A549 (cell line): ENCODE results near the gene PHOX2A.

Experiments
- CEBPB ChIP-seq, 2 experiments: fragments of >200 bp in 1 of 2; sonication (Bioruptor Twin) in 1 of 2; formaldehyde crosslinking in 1 of 2; IDR thresholded peaks; 2 replicates each; pipeline ENCODE4 v1.6.1; 2012 to 2016
- CTCF ChIP-seq: fragments of >200 bp; sonication (Bioruptor Twin); formaldehyde crosslinking; IDR thresholded peaks from 3 replicates; pipeline ENCODE4 v1.5.1; 2016
- ELK1 ChIP-seq: fragments of 150-350 bp; IDR thresholded peaks from 2 replicates; pipeline ENCODE4 v1.6.1; 2014; ENCODE audit warnings: low read depth, mild to moderate bottlenecking, low read length
- KDM1A ChIP-seq: fragments of 200-600 bp; sonication (generic); IDR thresholded peaks from 2 replicates; pipeline ENCODE4 v1.6.1; 2016; ENCODE audit warnings: low read depth, mild to moderate bottlenecking
- MAFK ChIP-seq: fragments of 450-650 bp; IDR thresholded peaks from 2 replicates; pipeline ENCODE4 v1.6.1; 2014; ENCODE audit not compliant: partially characterized antibody
- NFE2L2 ChIP-seq: fragments of 150-350 bp; conservative IDR thresholded peaks from 2 replicates; pipeline ENCODE4 v1.6.1; 2014; ENCODE audit warnings: low read length
- POLR2A ChIP-seq: IDR thresholded peaks from 2 replicates; pipeline ENCODE4 v1.6.1; 2012; ENCODE audit warnings: mild to moderate bottlenecking, low read length
- SMC3 ChIP-seq: fragments of >200 bp; sonication (Bioruptor Twin); formaldehyde crosslinking; IDR thresholded peaks from 3 replicates; pipeline ENCODE4 v1.6.1; 2018; ENCODE audit warnings: inconsistent platforms
- TP53 ChIP-seq: fragments of 250-450 bp; sonication (Bioruptor Pico); IDR thresholded peaks from 2 replicates; pipeline ENCODE4 v1.5.0; 2021; ENCODE audit warnings: mild to moderate bottlenecking, moderate library complexity
- ZFP36 ChIP-seq: fragments of 450-650 bp; IDR thresholded peaks from 2 replicates; pipeline ENCODE4 v1.6.1; 2014; ENCODE audit warnings: borderline replicate concordance; ENCODE audit not compliant: partially characterized antibody

GRCh38 chr11:72247584-72247983 is 3.6 kb upstream of the PHOX2A start:
- TF ChIP-seq MAFK (no peak), ELK1 (no peak), CTCF (no peak), CEBPB (IDR thresholded peaks at IDR 0.05) (no peak), NFE2L2 (no peak), TP53 (no peak), KDM1A (no peak), POLR2A (no peak), ZFP36 (no peak), SMC3 (no peak)
